Measurements from ENCODE around the gene PLCL1.

Gene PLCL1

GRCh38 chr2:198097630-198098029 is 293.2 kb downstream of the PLCL1 start:
- TF ChIP-seq CTCF (conservative IDR thresholded peaks at IDR 0.05) (no peak), ZFX (IDR thresholded peaks at IDR 0.05) (no peak)
- H3K27ac ChIP-seq: no peak overlapping the region

GRCh38 chr2:198098386-198098785 is 294.0 kb downstream of the PLCL1 start:
- H3K27ac ChIP-seq: no peak overlapping the region
- TF ChIP-seq ZFX (IDR thresholded peaks at IDR 0.05) (no peak), CTCF (conservative IDR thresholded peaks at IDR 0.05) (no peak)

GRCh38 chr2:198098918-198099317 is 294.5 kb downstream of the PLCL1 start:
- TF ChIP-seq ZFX (IDR thresholded peaks at IDR 0.05): no peak
- no peak for TF ChIP-seq CTCF (conservative IDR thresholded peaks at IDR 0.05)
- no peak overlapping the region for H3K27ac ChIP-seq

- TF ChIP-seq ZFX (IDR thresholded peaks at IDR 0.05) (no peak), CTCF (conservative IDR thresholded peaks at IDR 0.05) (no peak)
- H3K27ac ChIP-seq: no peak overlapping the region
Observed at GRCh38 chr2:198100346-198100745, 296.0 kb downstream of the PLCL1 start.

- TF ChIP-seq ZFX (IDR thresholded peaks at IDR 0.05): no peak
- H3K27ac ChIP-seq: no peak overlapping the region
Observed at GRCh38 chr2:198101688-198102087, 297.3 kb downstream of the PLCL1 start.

- TF ChIP-seq CTCF (conservative IDR thresholded peaks at IDR 0.05) (no peak), ZFX (IDR thresholded peaks at IDR 0.05) (no peak)
- H3K27ac ChIP-seq: no peak overlapping the region
Observed at GRCh38 chr2:198102120-198102519, 297.7 kb downstream of the PLCL1 start.

- TF ChIP-seq ZFX (IDR thresholded peaks at IDR 0.05): no peak
- TF ChIP-seq CTCF (conservative IDR thresholded peaks at IDR 0.05): no peak
- no peak overlapping the region for H3K27ac ChIP-seq
Observed at GRCh38 chr2:198102856-198103255, 298.5 kb downstream of the PLCL1 start.

- no peak for TF ChIP-seq CTCF (conservative IDR thresholded peaks at IDR 0.05)
- no peak for TF ChIP-seq ZFX (IDR thresholded peaks at IDR 0.05)
- no peak overlapping the region for H3K27ac ChIP-seq
Observed at GRCh38 chr2:198106621-198107385, 302.4 kb downstream of the PLCL1 start.
